Measurements from ENCODE around the gene WDSUB1.

Gene WDSUB1

DNA sequence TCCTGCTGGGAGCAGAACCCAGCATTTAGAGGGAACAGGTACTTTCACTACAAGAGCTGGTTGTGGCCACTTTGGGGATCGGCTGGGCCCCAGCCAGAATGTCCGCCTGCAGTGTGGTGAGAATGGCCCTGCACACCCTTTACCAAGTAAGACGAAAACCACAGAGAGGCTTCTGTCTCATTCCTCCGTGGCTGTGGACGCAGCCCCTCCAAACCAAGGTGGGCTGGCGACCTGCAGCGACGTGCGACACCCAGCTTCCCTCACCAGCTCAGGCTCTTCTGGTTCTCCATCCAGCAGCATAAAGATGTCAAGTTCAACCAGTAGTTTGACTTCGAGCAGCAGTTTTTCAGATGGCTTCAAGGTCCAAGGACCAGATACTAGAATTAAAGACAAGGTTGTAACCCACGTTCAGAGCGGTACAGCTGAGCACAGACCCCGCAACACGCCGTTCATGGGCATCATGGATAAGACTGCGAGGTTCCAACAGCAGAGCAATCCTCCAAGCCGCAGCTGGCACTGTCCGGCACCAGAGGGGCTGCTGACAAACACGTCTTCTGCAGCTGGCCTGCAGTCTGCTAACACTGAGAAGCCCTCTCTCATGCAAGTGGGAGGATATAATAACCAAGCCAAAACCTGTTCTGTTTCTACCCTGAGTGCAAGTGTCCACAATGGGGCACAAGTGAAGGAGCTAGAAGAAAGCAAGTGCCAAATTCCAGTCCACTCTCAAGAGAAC lies 56.2 kb downstream of the WDSUB1 start:
- DNase-seq: no peak
- no peak overlapping the region for H3K4me3 ChIP-seq (ENCODE audit: low read depth, low read length)
- no peaks in the 10 kb centered on the region for H3K9me3 ChIP-seq (ENCODE audit: severe bottlenecking)
- TF ChIP-seq, protein P1, sequence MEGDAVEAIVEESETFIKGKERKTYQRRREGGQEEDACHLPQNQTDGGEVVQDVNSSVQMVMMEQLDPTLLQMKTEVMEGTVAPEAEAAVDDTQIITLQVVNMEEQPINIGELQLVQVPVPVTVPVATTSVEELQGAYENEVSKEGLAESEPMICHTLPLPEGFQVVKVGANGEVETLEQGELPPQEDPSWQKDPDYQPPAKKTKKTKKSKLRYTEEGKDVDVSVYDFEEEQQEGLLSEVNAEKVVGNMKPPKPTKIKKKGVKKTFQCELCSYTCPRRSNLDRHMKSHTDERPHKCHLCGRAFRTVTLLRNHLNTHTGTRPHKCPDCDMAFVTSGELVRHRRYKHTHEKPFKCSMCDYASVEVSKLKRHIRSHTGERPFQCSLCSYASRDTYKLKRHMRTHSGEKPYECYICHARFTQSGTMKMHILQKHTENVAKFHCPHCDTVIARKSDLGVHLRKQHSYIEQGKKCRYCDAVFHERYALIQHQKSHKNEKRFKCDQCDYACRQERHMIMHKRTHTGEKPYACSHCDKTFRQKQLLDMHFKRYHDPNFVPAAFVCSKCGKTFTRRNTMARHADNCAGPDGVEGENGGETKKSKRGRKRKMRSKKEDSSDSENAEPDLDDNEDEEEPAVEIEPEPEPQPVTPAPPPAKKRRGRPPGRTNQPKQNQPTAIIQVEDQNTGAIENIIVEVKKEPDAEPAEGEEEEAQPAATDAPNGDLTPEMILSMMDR (IDR thresholded peaks at IDR 0.05; ENCODE audit: low read depth, low read length): no peak
- no peaks in the 10 kb centered on the region for H3K27me3 ChIP-seq (ENCODE audit: insufficient read depth, low read depth, severe bottlenecking)
- H3K36me3 ChIP-seq: peaks cover 29% of the 10 kb centered on the region
- no peak overlapping the region for H3K27ac ChIP-seq

DNA sequence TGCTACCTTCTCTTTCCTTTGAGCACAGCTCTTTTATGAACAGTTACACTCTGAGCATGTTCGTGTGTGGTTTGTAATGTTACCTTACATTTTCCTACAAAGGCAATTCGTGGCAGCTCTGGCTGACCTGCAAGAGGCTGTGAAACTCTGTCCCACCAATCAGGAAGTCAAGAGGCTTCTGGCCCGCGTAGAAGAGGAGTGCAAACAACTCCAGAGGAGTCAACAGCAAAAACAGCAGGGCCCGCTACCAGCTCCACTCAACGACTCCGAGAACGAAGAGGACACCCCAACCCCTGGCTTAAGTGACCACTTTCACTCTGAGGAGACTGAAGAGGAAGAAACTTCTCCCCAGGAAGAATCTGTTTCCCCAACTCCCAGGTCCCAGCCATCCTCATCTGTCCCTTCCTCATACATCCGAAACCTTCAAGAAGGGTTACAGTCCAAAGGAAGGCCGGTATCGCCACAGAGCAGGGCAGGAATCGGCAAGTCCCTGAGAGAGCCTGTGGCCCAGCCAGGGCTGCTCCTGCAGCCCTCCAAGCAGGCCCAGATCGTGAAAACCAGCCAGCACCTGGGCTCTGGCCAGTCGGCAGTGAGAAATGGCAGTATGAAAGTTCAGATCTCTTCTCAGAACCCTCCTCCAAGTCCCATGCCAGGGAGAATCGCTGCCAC lies 56.9 kb downstream of the WDSUB1 start:
- H3K27me3 ChIP-seq (ENCODE audit: insufficient read depth, low read depth, severe bottlenecking): no peaks in the 10 kb centered on the region
- H3K27ac ChIP-seq: no peak overlapping the region
- no peak overlapping the region for H3K4me3 ChIP-seq (ENCODE audit: low read depth, low read length)
- DNase-seq: no peak
- H3K36me3 ChIP-seq: peaks cover 33% of the 10 kb centered on the region
- no peaks in the 10 kb centered on the region for H3K9me3 ChIP-seq (ENCODE audit: severe bottlenecking)
- TF ChIP-seq, protein P1 (IDR thresholded peaks at IDR 0.05; ENCODE audit: low read depth, low read length): no peak

DNA sequence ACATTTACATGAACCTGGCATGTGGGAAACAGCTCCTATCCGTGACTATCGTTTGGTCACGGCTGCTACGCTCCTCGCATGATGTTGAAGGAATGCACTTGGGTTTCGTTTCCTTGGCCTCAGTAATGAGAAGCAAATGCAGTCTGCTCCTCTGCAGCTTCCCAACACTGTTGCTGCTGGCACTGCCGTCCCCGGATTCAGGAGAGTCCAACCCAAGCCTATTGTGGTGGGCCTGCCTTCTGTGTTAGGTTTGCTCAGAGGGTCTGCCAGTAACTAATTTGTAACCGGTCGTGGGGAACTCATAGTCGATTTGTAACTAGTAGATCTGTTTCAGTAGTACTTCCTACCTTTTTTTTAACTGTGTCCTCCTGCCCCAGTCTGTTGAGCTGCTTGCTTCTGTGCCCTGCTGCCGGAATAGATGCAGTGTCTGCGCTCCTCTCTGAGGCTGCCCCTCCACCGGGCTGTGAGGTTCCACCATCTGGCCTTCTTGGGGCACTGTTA lies 58.4 kb downstream of the WDSUB1 start:
- Histone ChIP-seq H3K36me3 (peaks cover 44% of the 10 kb centered on the region), H3K27me3 (ENCODE audit: insufficient read depth, low read depth, severe bottlenecking) (no peaks in the 10 kb centered on the region), H3K27ac (no peak overlapping the region), H3K9me3 (ENCODE audit: severe bottlenecking) (no peaks in the 10 kb centered on the region), H3K4me3 (ENCODE audit: low read depth, low read length) (no peak overlapping the region)
- DNase-seq: no peak
- TF ChIP-seq, protein P1 (IDR thresholded peaks at IDR 0.05; ENCODE audit: low read depth, low read length): no peak

DNA sequence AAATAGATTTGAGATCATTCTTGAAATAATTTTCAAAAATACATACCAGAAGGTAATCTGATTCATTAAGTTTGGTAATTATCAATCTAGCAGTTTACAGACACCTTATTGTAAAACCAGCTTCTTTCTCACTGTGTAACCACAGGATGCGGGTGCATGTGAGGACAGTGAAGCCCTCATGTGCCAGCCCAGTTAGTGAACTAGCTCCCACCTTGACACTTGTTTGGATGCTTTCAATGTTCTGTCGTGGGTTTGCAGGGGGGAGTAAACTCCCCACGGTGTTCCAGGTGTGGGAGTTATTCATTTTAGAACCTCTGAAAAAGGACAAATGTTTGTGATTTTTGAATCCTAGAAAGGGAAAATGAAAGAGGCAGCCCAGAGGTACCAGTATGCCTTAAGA lies 59.0 kb downstream of the WDSUB1 start:
- peaks cover 44% of the 10 kb centered on the region for H3K36me3 ChIP-seq
- H3K9me3 ChIP-seq (ENCODE audit: severe bottlenecking): no peaks in the 10 kb centered on the region
- TF ChIP-seq, protein P1 (IDR thresholded peaks at IDR 0.05; ENCODE audit: low read depth, low read length): no peak
- H3K4me3 ChIP-seq (ENCODE audit: low read depth, low read length): no peak overlapping the region
- H3K27ac ChIP-seq: no peak overlapping the region
- DNase-seq: no peak
- H3K27me3 ChIP-seq (ENCODE audit: insufficient read depth, low read depth, severe bottlenecking): no peaks in the 10 kb centered on the region

DNA sequence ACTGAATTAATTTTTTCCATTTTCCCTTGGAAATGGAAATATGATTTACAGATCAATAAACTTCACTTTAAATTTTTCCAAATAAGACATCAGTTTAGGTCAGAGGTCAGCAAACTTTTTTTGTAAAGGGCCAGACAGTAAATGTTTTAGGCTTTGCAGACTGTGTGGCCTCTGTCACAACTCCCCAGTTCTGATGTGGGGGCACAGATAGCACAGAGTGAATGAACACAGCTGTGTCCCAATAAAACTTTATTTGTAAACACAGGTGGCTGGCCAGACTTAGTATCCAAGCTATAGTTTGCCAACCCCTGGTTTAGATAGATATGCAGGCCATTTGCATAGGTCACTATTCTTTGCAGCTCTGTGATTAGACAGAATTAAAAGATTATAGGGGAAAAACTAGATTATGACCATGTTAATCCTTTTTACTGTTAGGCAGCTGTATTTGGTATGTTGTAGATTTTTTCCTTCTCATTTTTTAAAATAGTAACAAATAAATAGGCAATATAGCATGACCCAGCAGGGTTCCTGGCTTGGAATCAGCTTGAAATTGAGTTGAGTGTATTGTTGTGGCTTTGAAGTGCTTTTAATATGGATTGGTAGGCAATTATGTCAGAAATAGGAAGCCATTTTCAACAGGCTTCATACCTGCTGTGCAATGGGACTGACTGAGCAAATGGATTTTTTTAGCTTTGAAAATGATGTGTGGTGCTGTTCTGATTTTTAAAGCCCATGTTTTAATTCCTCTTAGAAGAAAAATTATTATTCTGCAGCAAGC lies 59.7 kb downstream of the WDSUB1 start:
- Histone ChIP-seq H3K36me3 (peaks cover 45% of the 10 kb centered on the region), H3K27me3 (ENCODE audit: insufficient read depth, low read depth, severe bottlenecking) (no peaks in the 10 kb centered on the region), H3K9me3 (ENCODE audit: severe bottlenecking) (no peaks in the 10 kb centered on the region), H3K27ac (no peak overlapping the region), H3K4me3 (ENCODE audit: low read depth, low read length) (no peak overlapping the region)
- TF ChIP-seq, protein P1 (IDR thresholded peaks at IDR 0.05; ENCODE audit: low read depth, low read length): no peak
- no peak for DNase-seq

All from WERI-Rb-1 (cell line).